IMR-90 (cell line): ENCODE measurements around the gene PLXNA1.

Experiments used
- POLR2A ChIP-seq: IDR thresholded peaks from 2 replicates; pipeline ENCODE4 v1.6.1; 2012; ENCODE audit warnings: mild to moderate bottlenecking, low read depth, low read length
- RAD21 ChIP-seq: IDR thresholded peaks from 2 replicates; pipeline ENCODE4 v1.6.1; 2012; ENCODE audit warnings: low read length, improper control_type of control experiment

- no peak for TF ChIP-seq RAD21
- TF ChIP-seq POLR2A: no peak
Measured at GRCh38 chr3:126973814-126974213, 9.1 kb upstream of the PLXNA1 start.
